ENCODE data around the gene PMFBP1. TPM values are rescaled to one million over a fixed set of nuclear protein-coding genes. Genes with fewer than 3 reads are reported as not detected.

The PMFBP1 gene
- total and polyA plus RNA-seq, 10 of the 15 experiments (the other 5 are each of a cell fraction or from before 2014, with no cell fraction given) = 0.40 to 2.3 (median 1.1) TPM

DNA sequence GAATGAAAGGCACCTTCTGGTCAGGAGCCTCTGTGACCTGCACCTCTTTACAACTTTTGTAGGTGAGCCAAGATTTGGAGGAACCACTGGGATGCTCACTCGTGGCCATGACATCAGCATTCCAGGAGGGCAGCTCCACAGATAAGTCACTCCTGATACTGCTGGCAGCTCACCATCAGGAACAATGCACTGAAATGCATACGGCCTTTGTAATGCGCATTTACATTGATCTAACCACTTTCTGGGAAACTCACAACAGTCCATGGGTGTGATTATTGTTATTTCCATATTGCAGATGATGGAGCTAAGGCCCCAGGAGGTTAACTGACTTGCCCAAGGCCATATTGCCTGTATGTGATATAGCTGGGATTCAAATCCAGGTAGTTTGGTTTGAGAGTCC, 34.3 kb upstream of the PMFBP1 start (continued):
- TF ChIP-seq EGR1 (IDR thresholded peaks at IDR 0.05; ENCODE audit: borderline replicate concordance in 1 of 2, low read depth in 2 of 2, low read length in 2 of 2) = no peak

DNA sequence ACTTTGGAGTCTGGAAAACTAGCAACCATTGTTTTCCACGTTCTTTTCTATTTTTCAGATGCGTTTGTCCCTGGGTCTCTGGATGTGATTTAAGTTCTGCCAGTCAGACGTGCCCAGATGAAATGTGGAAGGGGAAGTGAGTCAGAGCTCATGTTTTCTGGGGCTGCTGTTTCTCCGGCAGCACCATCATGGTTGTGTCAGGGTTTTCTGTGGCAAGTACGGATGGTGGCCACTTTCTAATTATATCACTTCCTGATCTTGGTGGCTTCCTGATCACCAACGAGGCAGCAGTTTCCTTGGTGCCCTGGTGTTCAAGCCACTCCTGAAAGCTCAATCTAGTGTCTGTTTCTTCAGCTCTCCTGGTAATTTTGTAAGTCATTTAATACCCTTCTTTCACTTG, 31.4 kb upstream of the PMFBP1 start:
- Histone ChIP-seq H3K36me3 (ENCODE audit: control insufficient read depth in 2 of 2, insufficient read depth in 2 of 2, low read length in 1 of 2) (no peaks in the 10 kb centered on the region), H3K4me3 (no peak overlapping the region; the same call in 1 of the 2 replicates), H3K27me3 (replicated peaks in 1 of 2; ENCODE audit: control insufficient read depth in 2 of 2, insufficient read depth in 2 of 2, low read length in 1 of 2) (no peaks in the 10 kb centered on the region), H3K27ac (ENCODE audit: control insufficient read depth, insufficient read depth) (peak overlapping the region; percentile 45), H3K79me2 (ENCODE audit: control insufficient read depth, insufficient read depth, low read length) (no peaks in the 10 kb centered on the region), H3K4me2 (ENCODE audit: control insufficient read depth, insufficient read depth) (peak overlapping the region; percentile 96), H2AFZ (ENCODE audit: control insufficient read depth, low read depth, low read length) (peak overlapping the region; percentile 92), H3K4me1 (ENCODE audit: control insufficient read depth, insufficient read depth, low read length) (peaks cover 17% of the 10 kb centered on the region), H4K20me1 (ENCODE audit: control insufficient read depth, insufficient read depth) (no peaks in the 10 kb centered on the region), H3K9me3 (replicated peaks; ENCODE audit: control insufficient read depth, insufficient read depth, low read length) (no peaks in the 10 kb centered on the region), H3K9ac (ENCODE audit: control insufficient read depth, insufficient read depth, low read length) (peak overlapping the region; percentile 40)
- no TSS peak for BruUV-seq (replicated peaks)
- ChIA-PET CTCF (interaction anchor here (1.1 to 1.4 kb wide), 2 partner anchors 32 to 53 kb away, joined by 3 read pairs; partner anchors contain the start of gene PMFBP1), RAD21 (ENCODE audit: unreplicated experiment) (no interaction called here), POLR2A (interaction anchor here (0.8 kb wide), 1 partner anchor 110 kb away, joined by 3 read pairs; the partner anchor contains the start of gene TXNL4B), SMC1A (ENCODE audit: uncharacterized antibody, unreplicated experiment) (interaction anchor here (0.6 kb wide), 1 partner anchor 263 kb away, joined by 3 read pairs; no protein-coding TSS in a partner anchor)
- FAIRE-seq (peak; percentile 31), DNase-seq (ENCODE audit: low read depth, low spot score) (peak; percentile 49), ATAC-seq (peak; percentile 90)
- in situ Hi-C loops (cut with MboI) = no loop called here
- intact Hi-C loops (cut with micrococcal nuclease; ENCODE audit: unreplicated experiment) = no loop called here
- WGBS (ENCODE audit: insufficient coverage, insufficient replicate concordance, low lambda C conversion rate, missing lambda C conversion rate) = 10% methylated on average over 6 of the region's 6 CpGs
- TF ChIP-seq STAT3 (IDR thresholded peaks at IDR 0.05; ENCODE audit: low read depth, low read length) (no peak), SREBF1 (IDR thresholded peaks at IDR 0.05; ENCODE audit: low read length) (no peak), NRF1 (conservative IDR thresholded peaks at IDR 0.05; ENCODE audit: low read depth, low read length) (no peak), RUNX3 (IDR thresholded peaks at IDR 0.05; ENCODE audit: low read length) (peak; percentile 40), SMAD1 (IDR thresholded peaks at IDR 0.05; ENCODE audit: low read depth, partially characterized antibody) (no peak), NBN (IDR thresholded peaks at IDR 0.05) (no peak), ZBED1 (IDR thresholded peaks at IDR 0.05; ENCODE audit: borderline replicate concordance) (0 out of 2 replicates have a peak, but pooled peaks have one; percentile 19), KDM1A (IDR thresholded peaks at IDR 0.05; ENCODE audit: borderline replicate concordance) (no peak), YY1 (IDR thresholded peaks at IDR 0.05; ENCODE audit: low read depth, low read length) (peak; percentile 49; the same call in 1 of the 2 replicates), TCF3 (IDR thresholded peaks at IDR 0.05; ENCODE audit: borderline replicate concordance, insufficient read depth, low read depth, low read length) (no peak), TARDBP (IDR thresholded peaks at IDR 0.05; ENCODE audit: borderline replicate concordance) (no peak), ZSCAN29 (IDR thresholded peaks at IDR 0.05) (no peak), CBX3 (IDR thresholded peaks at IDR 0.05; ENCODE audit: borderline replicate concordance, low read depth) (no peak), JUNB (IDR thresholded peaks at IDR 0.05) (no peak), SPI1 (IDR thresholded peaks at IDR 0.05; ENCODE audit: borderline replicate concordance, insufficient read depth, low read depth, low read length) (peak; percentile 79; the same call in 1 of the 2 replicates), TAF1 (IDR thresholded peaks at IDR 0.05; ENCODE audit: borderline replicate concordance, low read depth, low read length) (0 out of 2 replicates have a peak, but pooled peaks have one; percentile 29), MEF2A (IDR thresholded peaks at IDR 0.05; ENCODE audit: insufficient read depth, low read depth, low read length) (0 out of 2 replicates have a peak, but pooled peaks have one; percentile 58), RCOR1 (conservative IDR thresholded peaks at IDR 0.05; ENCODE audit: low read depth, low read length) (no peak), ETV6 (conservative IDR thresholded peaks at IDR 0.05 in 1 of 2, IDR thresholded peaks at IDR 0.05 in 1 of 2; ENCODE audit: borderline replicate concordance in 1 of 2, low read depth in 1 of 2) (peak in 1 of 2 experiments; percentile 70; a peak in 1 of 4 replicates)
- TF ChIP-seq, protein P1, sequence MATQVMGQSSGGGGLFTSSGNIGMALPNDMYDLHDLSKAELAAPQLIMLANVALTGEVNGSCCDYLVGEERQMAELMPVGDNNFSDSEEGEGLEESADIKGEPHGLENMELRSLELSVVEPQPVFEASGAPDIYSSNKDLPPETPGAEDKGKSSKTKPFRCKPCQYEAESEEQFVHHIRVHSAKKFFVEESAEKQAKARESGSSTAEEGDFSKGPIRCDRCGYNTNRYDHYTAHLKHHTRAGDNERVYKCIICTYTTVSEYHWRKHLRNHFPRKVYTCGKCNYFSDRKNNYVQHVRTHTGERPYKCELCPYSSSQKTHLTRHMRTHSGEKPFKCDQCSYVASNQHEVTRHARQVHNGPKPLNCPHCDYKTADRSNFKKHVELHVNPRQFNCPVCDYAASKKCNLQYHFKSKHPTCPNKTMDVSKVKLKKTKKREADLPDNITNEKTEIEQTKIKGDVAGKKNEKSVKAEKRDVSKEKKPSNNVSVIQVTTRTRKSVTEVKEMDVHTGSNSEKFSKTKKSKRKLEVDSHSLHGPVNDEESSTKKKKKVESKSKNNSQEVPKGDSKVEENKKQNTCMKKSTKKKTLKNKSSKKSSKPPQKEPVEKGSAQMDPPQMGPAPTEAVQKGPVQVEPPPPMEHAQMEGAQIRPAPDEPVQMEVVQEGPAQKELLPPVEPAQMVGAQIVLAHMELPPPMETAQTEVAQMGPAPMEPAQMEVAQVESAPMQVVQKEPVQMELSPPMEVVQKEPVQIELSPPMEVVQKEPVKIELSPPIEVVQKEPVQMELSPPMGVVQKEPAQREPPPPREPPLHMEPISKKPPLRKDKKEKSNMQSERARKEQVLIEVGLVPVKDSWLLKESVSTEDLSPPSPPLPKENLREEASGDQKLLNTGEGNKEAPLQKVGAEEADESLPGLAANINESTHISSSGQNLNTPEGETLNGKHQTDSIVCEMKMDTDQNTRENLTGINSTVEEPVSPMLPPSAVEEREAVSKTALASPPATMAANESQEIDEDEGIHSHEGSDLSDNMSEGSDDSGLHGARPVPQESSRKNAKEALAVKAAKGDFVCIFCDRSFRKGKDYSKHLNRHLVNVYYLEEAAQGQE (IDR thresholded peaks at IDR 0.05; ENCODE audit: low read depth, low read length) = no peak
